Measurements from ENCODE around the gene BDH1. TPM values are rescaled to one million over a fixed set of nuclear protein-coding genes. Genes with fewer than 3 reads are reported as not detected.

BDH1 gene
- total and polyA plus RNA-seq, 3 donors from 2014 or later: 12.8 to 22.4 (median 14.4) TPM

DNA sequence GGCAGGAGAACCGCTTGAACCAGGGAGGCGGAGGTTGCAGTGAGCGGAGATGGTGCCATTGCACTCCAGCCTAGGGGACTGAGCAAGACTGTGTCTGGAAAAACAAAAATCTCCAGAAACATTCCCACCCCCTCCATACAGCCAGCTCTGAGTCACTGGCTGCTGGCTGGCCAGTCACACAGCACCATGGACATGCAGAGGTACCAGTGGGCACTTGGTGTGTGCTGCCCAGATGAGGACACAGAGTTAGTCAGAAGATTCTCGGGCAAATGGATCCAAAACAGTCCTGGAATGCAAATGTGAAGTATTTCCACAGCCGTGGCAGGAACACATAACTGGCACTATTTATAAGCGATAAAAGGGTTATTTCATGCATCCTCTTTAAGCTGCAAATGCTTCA is 44.6 kb downstream of the BDH1 start:
- no peak for DNase-seq
- Histone ChIP-seq H3K4me3 (no peak overlapping the region), H3K27ac (no peak overlapping the region), H3K4me1 (no peaks in the 10 kb centered on the region), H3K9me3 (no peaks in the 10 kb centered on the region), H3K36me3 (ENCODE audit: low read depth, missing control alignments) (no peaks in the 10 kb centered on the region), H3K27me3 (no peaks in the 10 kb centered on the region)
- WGBS, 2 donors: 89% methylated on average over 6 of the region's 6 CpGs
- intact Hi-C loops (cut with DNase I; ENCODE audit: low total_unique reads): loop anchor here (5.0 kb wide), 1 partner anchor 254 kb away; no protein-coding TSS in a partner anchor
- TF ChIP-seq CTCF (IDR thresholded peaks at IDR 0.05): no peak
- TF ChIP-seq POLR2A (IDR thresholded peaks at IDR 0.05): no peak

GRCh38 chr3:197510642-197511018 is 45.1 kb downstream of the BDH1 start:
- no peak for TF ChIP-seq POLR2A (IDR thresholded peaks at IDR 0.05)
- TF ChIP-seq CTCF (IDR thresholded peaks at IDR 0.05): no peak
- Histone ChIP-seq H3K9me3 (no peaks in the 10 kb centered on the region), H3K36me3 (ENCODE audit: low read depth, missing control alignments) (no peaks in the 10 kb centered on the region), H3K4me3 (no peak overlapping the region), H3K27me3 (no peaks in the 10 kb centered on the region), H3K27ac (no peak overlapping the region), H3K4me1 (no peaks in the 10 kb centered on the region)
- intact Hi-C loops (cut with DNase I; ENCODE audit: low total_unique reads): loop anchor here (5.0 kb wide), 1 partner anchor 253 kb away; no protein-coding TSS in a partner anchor
- 62 to 69% methylated on average over 6 of the region's 6 CpGs for WGBS, 2 donors
- no peak for DNase-seq

DNA sequence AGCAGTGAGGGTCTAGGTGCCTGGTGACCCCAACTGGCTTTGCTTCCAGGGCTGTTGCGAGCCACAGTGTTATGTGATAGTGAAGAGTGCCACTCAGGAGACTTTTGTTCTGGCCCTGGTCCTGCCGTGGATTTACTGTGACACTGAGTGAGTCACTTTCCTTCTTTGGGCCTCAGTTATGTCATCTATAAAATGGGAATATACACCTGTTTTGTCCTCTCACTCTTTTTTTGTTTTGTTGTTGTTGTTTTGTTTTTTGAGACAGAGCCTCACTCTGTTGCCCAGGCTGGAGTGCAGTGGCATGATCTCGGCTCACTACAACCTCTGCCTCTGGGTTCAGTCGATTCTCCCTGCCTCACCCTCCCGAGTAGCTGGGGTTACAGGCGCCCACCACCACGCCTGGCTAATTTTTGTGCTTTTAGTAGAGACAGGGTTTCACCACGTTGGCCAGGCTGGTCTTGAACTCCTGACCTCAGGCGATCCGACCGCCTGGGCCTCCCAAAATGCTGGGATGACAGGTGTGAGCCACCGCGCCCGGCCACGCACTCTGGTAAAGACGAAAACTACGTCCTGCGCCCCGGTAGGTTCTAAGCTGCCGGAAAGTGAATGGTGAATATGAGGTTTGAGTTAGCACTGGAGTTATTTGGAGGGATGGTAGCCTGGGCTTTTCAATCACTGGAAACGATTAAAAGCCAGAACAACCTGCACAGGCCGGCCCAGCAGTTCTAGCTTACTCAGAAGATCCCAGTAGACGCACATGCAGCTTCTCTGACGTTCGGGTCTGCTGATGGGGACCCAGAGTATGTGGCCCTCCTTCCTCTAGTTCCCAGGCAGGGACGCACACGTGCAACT is 46.6 kb downstream of the BDH1 start:
- no peaks in the 10 kb centered on the region for H3K4me1 ChIP-seq
- TF ChIP-seq CTCF (IDR thresholded peaks at IDR 0.05) (no peak), POLR2A (IDR thresholded peaks at IDR 0.05) (no peak)
- intact Hi-C loops (cut with DNase I; ENCODE audit: low total_unique reads): no loop called here
- H3K4me3 ChIP-seq: peak overlapping the region; percentile 38 to 49
- H3K36me3 ChIP-seq (ENCODE audit: low read depth, missing control alignments): no peaks in the 10 kb centered on the region
- WGBS, 2 donors: 65 to 68% methylated on average over 27 of the region's 27 CpGs
- no peaks in the 10 kb centered on the region for H3K27me3 ChIP-seq
- no peak for DNase-seq
- peak overlapping the region in 1 of 2 donors; percentile 69 for H3K27ac ChIP-seq
- no peaks in the 10 kb centered on the region for H3K9me3 ChIP-seq

GRCh38 chr3:197508461-197508860 is 47.3 kb downstream of the BDH1 start:
- no peaks in the 10 kb centered on the region for H3K9me3 ChIP-seq
- no peak for DNase-seq
- no peaks in the 10 kb centered on the region for H3K4me1 ChIP-seq
- 88 to 89% methylated on average over 4 to 6 of the region's 6 CpGs for WGBS, 2 donors
- no peak overlapping the region for H3K27ac ChIP-seq
- no peak for TF ChIP-seq CTCF (IDR thresholded peaks at IDR 0.05)
- no peak for TF ChIP-seq POLR2A (IDR thresholded peaks at IDR 0.05)
- intact Hi-C loops (cut with DNase I; ENCODE audit: low total_unique reads): no loop called here
- H3K27me3 ChIP-seq: no peaks in the 10 kb centered on the region
- no peak overlapping the region for H3K4me3 ChIP-seq
- no peaks in the 10 kb centered on the region for H3K36me3 ChIP-seq (ENCODE audit: low read depth, missing control alignments)

DNA sequence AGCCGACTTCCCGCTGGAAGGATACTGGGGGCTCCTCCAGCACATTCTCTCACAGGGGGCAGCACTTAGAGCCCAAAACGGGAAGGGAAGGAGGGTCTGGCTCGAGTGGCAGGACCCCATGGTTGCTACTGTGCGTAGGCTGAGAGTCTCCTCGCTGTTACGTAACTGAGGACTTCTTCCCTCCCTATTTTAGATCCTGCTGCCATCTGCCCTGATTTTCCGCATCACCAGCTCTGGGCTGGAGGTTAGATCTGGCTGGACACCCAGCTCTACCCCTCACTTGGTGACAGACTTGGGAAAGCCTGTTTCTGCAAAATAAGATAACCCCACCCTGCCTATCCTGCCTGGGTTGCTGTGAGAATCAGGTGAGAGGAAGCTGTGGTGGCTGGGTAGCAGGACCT is 47.7 kb downstream of the BDH1 start:
- no peak for TF ChIP-seq CTCF (IDR thresholded peaks at IDR 0.05)
- 86 to 98% methylated on average over 4 to 8 of the region's 8 CpGs for WGBS, 2 donors
- intact Hi-C loops (cut with DNase I; ENCODE audit: low total_unique reads): no loop called here

More for the DNA sequence above, 47.7 kb downstream of the BDH1 start:
- DNase-seq: no peak
- Histone ChIP-seq H3K36me3 (ENCODE audit: low read depth, missing control alignments) (no peaks in the 10 kb centered on the region), H3K9me3 (no peaks in the 10 kb centered on the region), H3K27me3 (no peaks in the 10 kb centered on the region), H3K27ac (no peak overlapping the region), H3K4me3 (no peak overlapping the region), H3K4me1 (no peaks in the 10 kb centered on the region)

Measured in testis (tissue), 3 donors.